Measurements from ENCODE around the gene PDE6A. TPM values are rescaled to one million over a fixed set of nuclear protein-coding genes. Genes with fewer than 3 reads are reported as not detected.
A peak's percentile ranks its signal among the peaks of the same experiment; 100 is the strongest.

The PDE6A gene
- polyA plus RNA-seq, 2 of the 4 experiments (the other 2 are of a cell fraction): 0.28 to 0.35 TPM

DNA sequence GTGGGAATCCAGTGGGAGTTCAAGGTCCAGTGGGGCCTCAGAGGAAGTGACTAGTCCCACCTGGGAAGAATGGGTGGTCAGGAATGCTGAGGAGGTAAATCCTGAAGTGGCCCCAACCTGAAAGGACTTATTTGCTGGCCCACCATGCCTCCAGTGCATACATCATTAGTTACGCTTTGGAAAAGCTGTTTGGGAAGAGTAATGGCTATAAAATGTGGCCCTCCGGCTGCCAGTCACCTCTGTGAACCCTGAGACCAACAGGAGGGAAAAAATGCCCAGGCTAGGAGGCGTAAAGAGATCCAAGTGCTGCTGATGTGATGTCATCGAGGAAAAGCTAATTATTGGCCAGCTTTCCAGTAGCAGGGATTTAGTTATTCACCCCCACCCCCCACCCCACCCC, 13.3 kb upstream of the PDE6A start (continued):
- TF ChIP-seq, protein P1, sequence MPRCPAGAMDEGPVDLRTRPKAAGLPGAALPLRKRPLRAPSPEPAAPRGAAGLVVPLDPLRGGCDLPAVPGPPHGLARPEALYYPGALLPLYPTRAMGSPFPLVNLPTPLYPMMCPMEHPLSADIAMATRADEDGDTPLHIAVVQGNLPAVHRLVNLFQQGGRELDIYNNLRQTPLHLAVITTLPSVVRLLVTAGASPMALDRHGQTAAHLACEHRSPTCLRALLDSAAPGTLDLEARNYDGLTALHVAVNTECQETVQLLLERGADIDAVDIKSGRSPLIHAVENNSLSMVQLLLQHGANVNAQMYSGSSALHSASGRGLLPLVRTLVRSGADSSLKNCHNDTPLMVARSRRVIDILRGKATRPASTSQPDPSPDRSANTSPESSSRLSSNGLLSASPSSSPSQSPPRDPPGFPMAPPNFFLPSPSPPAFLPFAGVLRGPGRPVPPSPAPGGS (IDR thresholded peaks at IDR 0.05): no peak
- TF ChIP-seq MAZ (IDR thresholded peaks at IDR 0.05; ENCODE audit: borderline replicate concordance, low read depth, low read length) (no peak), KDM5A (IDR thresholded peaks at IDR 0.05) (no peak), ESRRA (IDR thresholded peaks at IDR 0.05; ENCODE audit: borderline replicate concordance, low read length) (no peak), ZFP36 (IDR thresholded peaks at IDR 0.05; ENCODE audit: borderline replicate concordance, partially characterized antibody) (no peak), BHLHE40 (IDR thresholded peaks at IDR 0.05; ENCODE audit: low read depth, low read length) (no peak), FOXS1 (CRISPR knock-in tag; IDR thresholded peaks at IDR 0.05) (no peak), SMC3 (IDR thresholded peaks at IDR 0.05) (no peak), HOXB13 (CRISPR knock-in tag; IDR thresholded peaks at IDR 0.05; ENCODE audit: low read depth) (no peak), CBX2 (IDR thresholded peaks at IDR 0.05; ENCODE audit: borderline replicate concordance, low read depth) (no peak), CHD4 (IDR thresholded peaks at IDR 0.05; ENCODE audit: borderline replicate concordance) (no peak), POLR2A (IDR thresholded peaks at IDR 0.05; ENCODE audit: low read length) (no peak), ZSCAN20 (CRISPR knock-in tag; IDR thresholded peaks at IDR 0.05) (no peak), NR3C1 (IDR thresholded peaks at IDR 0.05) (no peak), EP300 (IDR thresholded peaks at IDR 0.05) (peak in 1 of 2 experiments; percentile 68; a peak in 1 of 5 replicates), CHD2 (IDR thresholded peaks at IDR 0.05; ENCODE audit: low read length, partially characterized antibody) (no peak), TP53 (CRISPR knock-in tag; IDR thresholded peaks at IDR 0.05) (no peak), SREBF2 (IDR thresholded peaks at IDR 0.05) (no peak), MYC (IDR thresholded peaks at IDR 0.05; ENCODE audit: borderline replicate concordance, low read length) (no peak), FOSB (CRISPR knock-in tag; IDR thresholded peaks at IDR 0.05) (no peak), RFX5 (IDR thresholded peaks at IDR 0.05) (no peak), FOSL2 (IDR thresholded peaks at IDR 0.05) (no peak), FOSL2 (CRISPR knock-in tag; IDR thresholded peaks at IDR 0.05) (peak; percentile 79), PHF8 (IDR thresholded peaks at IDR 0.05; ENCODE audit: borderline replicate concordance, low read depth) (no peak), HDAC2 (IDR thresholded peaks at IDR 0.05) (no peak), RNF2 (IDR thresholded peaks at IDR 0.05; ENCODE audit: borderline replicate concordance, low read depth) (no peak), NFE2L2 (conservative IDR thresholded peaks at IDR 0.05; ENCODE audit: low read length) (no peak), TFCP2L1 (CRISPR knock-in tag; IDR thresholded peaks at IDR 0.05) (no peak), CBX8 (IDR thresholded peaks at IDR 0.05) (no peak), CEBPB (IDR thresholded peaks at IDR 0.05) (0 out of 4 replicates have a peak, but pooled peaks of 1 of the 2 experiments have one; percentile 18), HOXB5 (CRISPR knock-in tag; IDR thresholded peaks at IDR 0.05) (peak; percentile 46; the same call in 1 of the 2 replicates), RAD21 (conservative IDR thresholded peaks at IDR 0.05 in 1 of 2, IDR thresholded peaks at IDR 0.05 in 1 of 2) (no peak), HEYL (CRISPR knock-in tag; IDR thresholded peaks at IDR 0.05) (no peak), KDM1A (IDR thresholded peaks at IDR 0.05; ENCODE audit: low read depth) (no peak)
- TF ChIP-seq, protein P2, sequence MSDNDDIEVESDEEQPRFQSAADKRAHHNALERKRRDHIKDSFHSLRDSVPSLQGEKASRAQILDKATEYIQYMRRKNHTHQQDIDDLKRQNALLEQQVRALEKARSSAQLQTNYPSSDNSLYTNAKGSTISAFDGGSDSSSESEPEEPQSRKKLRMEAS (IDR thresholded peaks at IDR 0.05): peak; percentile 52
- TF ChIP-seq, protein P3, sequence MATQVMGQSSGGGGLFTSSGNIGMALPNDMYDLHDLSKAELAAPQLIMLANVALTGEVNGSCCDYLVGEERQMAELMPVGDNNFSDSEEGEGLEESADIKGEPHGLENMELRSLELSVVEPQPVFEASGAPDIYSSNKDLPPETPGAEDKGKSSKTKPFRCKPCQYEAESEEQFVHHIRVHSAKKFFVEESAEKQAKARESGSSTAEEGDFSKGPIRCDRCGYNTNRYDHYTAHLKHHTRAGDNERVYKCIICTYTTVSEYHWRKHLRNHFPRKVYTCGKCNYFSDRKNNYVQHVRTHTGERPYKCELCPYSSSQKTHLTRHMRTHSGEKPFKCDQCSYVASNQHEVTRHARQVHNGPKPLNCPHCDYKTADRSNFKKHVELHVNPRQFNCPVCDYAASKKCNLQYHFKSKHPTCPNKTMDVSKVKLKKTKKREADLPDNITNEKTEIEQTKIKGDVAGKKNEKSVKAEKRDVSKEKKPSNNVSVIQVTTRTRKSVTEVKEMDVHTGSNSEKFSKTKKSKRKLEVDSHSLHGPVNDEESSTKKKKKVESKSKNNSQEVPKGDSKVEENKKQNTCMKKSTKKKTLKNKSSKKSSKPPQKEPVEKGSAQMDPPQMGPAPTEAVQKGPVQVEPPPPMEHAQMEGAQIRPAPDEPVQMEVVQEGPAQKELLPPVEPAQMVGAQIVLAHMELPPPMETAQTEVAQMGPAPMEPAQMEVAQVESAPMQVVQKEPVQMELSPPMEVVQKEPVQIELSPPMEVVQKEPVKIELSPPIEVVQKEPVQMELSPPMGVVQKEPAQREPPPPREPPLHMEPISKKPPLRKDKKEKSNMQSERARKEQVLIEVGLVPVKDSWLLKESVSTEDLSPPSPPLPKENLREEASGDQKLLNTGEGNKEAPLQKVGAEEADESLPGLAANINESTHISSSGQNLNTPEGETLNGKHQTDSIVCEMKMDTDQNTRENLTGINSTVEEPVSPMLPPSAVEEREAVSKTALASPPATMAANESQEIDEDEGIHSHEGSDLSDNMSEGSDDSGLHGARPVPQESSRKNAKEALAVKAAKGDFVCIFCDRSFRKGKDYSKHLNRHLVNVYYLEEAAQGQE (IDR thresholded peaks at IDR 0.05): no peak
- TF ChIP-seq, protein P4, sequence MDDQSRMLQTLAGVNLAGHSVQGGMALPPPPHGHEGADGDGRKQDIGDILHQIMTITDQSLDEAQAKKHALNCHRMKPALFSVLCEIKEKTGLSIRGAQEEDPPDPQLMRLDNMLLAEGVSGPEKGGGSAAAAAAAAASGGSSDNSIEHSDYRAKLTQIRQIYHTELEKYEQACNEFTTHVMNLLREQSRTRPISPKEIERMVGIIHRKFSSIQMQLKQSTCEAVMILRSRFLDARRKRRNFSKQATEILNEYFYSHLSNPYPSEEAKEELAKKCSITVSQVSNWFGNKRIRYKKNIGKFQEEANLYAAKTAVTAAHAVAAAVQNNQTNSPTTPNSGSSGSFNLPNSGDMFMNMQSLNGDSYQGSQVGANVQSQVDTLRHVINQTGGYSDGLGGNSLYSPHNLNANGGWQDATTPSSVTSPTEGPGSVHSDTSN (IDR thresholded peaks at IDR 0.05): 0 out of 2 replicates have a peak, but pooled peaks have one; percentile 17
- TF ChIP-seq, protein P5, sequence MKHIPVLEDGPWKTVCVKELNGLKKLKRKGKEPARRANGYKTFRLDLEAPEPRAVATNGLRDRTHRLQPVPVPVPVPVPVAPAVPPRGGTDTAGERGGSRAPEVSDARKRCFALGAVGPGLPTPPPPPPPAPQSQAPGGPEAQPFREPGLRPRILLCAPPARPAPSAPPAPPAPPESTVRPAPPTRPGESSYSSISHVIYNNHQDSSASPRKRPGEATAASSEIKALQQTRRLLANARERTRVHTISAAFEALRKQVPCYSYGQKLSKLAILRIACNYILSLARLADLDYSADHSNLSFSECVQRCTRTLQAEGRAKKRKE (CRISPR knock-in tag; IDR thresholded peaks at IDR 0.05; ENCODE audit: low read depth): no peak
- TF ChIP-seq, protein P6, sequence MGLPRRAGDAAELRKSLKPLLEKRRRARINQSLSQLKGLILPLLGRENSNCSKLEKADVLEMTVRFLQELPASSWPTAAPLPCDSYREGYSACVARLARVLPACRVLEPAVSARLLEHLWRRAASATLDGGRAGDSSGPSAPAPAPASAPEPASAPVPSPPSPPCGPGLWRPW (IDR thresholded peaks at IDR 0.05): no peak

All from A549 (cell line).